GM12892 (cell line): ENCODE results near the gene PIWIL4.

Experiments used
- POLR2A ChIP-seq: IDR thresholded peaks from 2 replicates; pipeline ENCODE4 v1.6.1; 2011; ENCODE audit warnings: low read depth, low read length, control low read depth
- POLR2AphosphoS5 ChIP-seq: IDR thresholded peaks from 2 replicates; pipeline ENCODE4 v1.6.1; 2011; ENCODE audit warnings: low read depth, low read length, control low read depth
- TAF1 ChIP-seq: IDR thresholded peaks from 2 replicates; pipeline ENCODE4 v1.6.1; 2011; ENCODE audit warnings: low read depth, mild to moderate bottlenecking, control low read depth, low read length, borderline replicate concordance

GRCh38 chr11:94563176-94563847 is 3.9 kb upstream of the PIWIL4 start:
- TF ChIP-seq POLR2A = no peak
- no peak for TF ChIP-seq POLR2AphosphoS5
- no peak for TF ChIP-seq TAF1
